GM18511 (cell line): ENCODE measurements around the gene RNF222.

Experiments
- ATAC-seq: cut with Tn5 transposase; IDR thresholded peaks from one replicate; pipeline ENCODE4 v1.9.1; 2021; ENCODE audit warnings: mild to moderate bottlenecking, moderate library complexity; ENCODE audit not compliant: unreplicated experiment

Gene RNF222, protein sequence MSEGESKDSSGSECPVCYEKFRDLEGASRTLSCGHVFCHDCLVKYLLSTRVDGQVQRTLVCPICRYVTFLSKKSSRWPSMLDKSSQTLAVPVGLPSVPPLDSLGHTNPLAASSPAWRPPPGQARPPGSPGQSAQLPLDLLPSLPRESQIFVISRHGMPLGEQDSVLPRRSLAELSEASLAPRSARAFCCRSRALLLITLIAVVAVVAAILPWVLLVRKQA

DNA sequence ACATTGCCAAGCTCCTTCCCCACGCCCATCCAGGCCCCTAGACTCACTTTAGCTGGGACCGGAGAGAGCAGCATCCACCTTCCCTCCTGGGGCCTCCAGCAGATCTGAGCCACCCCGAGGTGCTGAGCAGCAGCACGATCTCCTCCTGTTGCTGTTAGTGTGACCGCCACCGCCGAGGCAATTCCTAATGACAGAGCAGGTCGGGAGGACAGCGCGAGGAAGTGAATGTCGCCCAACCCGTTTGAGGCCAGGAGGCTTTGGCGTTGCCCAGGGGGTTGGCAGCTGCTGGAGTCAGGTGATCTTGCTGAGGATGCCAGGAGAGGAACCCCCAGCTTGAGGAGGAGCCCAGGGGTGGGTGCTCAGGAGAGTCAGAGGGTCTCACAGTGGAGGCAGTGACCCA is at the start of gene RNF222:
Gene RNF222, minus strand, starts transcription at position 192 of the 400 bp plus-strand sequence. CDS start 4,366 bp downstream, outside the sequence.
- ATAC-seq = no peak

DNA sequence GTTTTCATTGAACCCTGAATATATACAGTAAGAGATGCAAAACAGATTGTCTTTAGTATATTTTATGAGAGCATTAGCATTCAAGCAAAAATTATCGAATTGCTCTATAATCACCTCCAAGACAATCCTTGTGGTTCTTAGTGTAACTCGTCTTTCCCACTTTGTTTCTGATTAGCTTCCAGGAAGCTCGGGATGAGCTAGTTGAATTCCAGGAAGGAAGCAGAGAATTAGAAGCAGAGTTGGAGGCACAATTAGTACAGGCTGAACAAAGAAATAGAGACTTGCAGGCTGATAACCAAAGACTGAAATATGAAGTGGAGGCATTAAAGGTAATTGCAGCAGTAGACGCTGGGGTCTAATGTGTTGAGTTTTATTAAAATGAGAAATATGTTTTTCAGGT is 47.9 kb upstream of the RNF222 start:
- no peak for ATAC-seq

DNA sequence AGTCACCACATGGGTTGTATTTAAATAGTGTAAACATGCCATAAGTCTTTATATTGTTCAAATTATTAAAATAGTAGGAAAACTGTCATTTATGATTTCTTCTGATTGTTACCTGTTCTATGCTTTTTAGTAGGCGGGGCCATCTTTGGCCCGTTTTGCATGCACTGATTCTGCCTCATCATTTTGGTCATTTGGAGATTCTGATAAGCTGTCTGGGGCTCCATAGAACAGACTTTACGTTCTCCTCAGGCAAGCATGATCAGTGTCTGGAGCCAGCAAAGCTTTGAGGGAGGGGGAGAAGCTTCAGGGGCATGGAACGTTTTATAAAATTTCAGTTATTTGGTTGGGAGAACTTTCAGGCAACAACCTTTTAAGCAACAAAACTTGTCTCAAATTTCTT is 46.9 kb upstream of the RNF222 start:
- ATAC-seq = no peak

DNA sequence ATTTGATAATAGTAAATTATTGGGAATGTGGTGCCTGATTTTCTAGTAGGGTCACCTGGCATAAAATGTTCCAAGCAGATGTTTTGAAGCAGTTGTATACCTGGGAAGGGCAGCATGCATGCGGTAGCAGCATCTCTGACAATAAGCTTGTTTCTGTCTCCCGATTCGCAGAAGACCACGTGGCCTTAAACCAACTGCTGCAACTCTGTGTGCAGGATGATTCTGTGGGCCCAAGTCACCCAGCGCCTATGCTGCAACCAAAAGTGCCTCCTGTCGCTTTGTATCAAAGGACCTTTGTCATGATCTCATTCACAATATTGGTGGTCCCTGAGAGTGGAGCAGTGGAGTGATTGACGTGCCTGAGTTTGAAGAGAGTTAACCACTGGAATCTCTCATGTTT is 46.1 kb upstream of the RNF222 start:
- no peak for ATAC-seq

DNA sequence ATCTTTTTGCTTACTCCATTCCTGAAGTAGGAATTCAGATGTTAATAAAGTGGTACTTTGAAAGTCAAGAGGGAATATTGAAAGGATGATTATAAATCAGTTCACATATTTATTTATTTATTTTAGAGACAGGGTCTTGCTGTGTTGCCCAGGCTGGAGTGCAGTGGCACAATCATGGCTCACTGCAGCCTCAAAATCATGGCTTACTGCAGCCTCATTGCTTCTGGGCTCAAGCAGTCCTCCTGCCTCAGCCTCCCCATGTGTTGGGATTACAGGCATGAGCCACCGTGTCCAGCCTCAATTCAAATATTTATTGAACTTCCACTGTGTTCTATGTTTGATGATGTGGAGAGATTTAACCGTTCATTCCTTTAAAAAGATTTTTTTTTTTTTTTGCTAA is 44.7 kb upstream of the RNF222 start:
- no peak for ATAC-seq

DNA sequence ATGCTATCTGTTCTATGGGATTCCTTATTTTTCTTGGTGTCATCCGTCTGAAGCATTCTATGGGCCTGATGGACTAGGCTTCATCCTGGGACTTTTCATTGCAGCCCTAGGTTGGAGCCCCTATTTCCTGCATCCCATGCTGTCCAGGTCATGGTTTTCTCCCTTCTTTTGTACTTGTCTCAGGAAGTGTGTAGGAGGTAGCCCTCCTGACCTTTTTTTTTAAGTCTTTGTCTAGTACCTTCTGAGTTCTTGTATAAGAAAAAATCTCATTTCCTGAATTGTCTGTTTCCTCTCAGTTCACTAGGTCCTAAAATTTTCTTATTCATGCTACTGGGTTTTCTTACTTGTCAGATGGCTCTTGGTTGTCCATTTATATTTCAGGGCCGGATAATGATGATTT is 44.1 kb upstream of the RNF222 start:
- no peak for ATAC-seq

DNA sequence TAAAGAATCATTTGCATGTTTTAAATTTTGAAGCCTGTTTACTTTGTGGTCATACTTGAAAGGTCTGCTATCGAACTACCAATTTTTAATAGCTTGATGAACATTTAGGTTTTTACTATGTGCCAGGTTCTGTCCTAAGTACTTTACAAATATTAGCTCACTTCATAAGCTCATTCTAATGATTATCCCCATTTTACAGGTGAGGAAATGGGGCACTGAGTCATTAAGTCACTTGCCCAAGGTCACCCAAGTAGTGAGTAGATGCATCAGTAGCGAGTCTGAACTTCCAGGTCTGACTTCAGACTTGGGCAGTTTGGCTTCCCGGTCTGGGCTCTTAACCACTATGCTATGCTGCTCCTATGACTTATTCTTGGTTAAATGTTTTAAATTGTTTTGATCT is 42.1 kb upstream of the RNF222 start:
- ATAC-seq = no peak

DNA sequence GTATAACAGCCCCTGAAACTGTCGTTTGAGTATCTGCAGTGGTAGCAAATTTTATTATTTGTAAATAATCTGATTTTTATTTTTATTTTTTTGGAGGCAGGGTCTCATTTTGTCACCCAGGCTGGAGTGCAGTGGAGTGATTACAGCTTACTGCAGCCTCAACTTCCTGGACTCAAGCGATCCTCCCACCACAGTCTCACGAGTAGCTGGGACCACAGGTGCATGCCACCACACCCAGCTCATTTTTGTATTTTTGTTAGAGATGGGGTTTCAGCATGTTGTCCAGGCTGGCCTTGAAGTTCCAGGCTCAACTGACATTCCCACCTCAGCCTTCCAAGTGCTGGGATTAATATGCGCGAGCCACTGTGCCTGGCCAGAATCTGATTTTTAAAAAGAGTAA is 40.8 kb upstream of the RNF222 start:
- no peak for ATAC-seq

DNA sequence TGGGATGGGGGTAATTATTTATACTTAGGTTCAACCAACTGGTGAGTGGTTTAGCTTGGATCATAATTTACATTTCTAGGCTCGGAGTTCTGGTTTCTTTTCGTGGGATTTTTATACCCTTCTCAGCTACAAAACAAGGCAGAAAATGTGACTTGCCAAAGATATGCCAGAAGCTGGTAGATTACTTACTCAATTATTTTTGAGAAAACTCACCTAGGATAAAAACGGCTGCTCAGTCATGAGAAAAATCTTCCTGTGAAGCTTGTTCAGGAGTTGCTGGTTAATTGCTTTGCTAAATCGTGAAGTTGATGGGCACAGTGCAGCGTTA is 39.2 kb upstream of the RNF222 start:
- no peak for ATAC-seq

DNA sequence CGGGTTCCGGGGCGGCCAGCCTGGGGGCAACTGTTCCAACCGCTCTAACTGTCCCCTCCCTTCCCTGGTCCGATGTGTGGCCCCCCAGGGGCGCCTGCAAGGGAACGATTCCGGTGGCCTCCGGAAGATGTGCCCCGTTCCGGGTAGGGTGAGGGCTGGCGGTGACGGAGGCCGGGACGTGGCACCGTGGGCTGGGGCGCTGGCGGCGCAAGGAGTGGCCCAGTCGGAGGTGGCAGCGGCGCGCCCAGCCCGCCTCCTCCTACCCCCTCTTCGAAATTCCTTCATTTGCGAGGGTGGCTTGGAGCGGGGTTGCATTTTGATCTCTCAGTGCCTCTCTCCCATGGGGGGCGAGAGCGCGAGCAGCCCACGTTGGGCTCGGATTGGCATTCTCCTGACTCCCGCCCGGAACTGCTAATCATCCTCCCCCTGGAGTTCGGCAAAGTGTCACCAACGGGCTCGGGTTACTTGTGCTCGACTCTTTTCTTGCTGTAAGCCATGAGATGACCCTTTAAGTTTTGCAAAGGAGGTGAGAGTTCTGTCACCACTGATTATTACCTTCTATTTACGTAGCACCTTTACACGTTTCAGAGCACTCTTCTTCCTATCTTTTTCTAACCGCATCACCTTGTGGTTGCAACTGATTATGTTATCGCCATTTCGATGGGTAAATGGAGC is 38.7 kb upstream of the RNF222 start:
- ATAC-seq = peak; percentile 63

DNA sequence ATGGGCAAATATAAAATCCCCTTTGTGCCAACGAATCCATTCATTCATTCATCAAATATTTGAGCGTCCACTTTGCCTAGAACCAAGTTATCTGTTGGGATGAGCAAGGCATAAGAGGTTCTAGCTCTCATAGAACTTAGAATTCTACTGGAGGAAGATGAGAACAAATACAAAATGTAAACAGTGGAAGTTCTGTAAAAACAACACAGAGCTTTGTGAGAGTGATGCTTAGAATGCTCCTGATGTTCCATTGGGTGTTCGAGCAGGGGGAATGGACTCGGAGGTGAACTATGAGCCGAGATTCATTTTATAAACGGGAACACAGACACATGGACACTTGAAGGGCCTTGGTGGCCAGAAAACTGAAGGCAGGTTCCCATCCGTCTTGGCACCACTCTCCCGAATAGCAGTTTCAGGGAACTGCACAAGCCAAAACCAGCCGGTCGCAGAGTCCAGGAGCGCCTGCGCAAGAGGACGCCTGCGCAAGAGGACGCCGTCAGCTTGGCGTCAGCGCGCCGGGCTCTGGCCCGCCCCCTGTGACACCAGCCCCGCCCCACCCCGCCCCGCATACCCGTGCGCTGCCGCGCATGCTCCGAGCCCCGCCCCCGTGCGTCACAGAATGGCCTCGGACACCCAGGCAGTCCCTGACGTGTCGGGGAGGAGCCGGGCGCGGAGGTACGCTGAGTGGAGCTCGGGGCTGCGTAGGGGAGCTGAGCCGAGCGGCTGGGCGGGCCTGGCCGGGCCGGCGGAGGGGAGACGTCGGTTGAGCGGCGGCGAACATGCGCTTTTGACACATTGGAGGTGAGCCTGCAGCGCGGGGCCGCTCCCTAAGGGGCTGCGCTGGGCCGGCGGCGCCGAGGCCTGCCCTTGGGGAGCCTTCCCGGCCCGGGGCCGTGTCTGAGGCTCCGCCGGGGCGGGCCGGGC is 37.9 kb upstream of the RNF222 start, which contains the start of gene NDEL1:
Gene NDEL1, plus strand, starts transcription at position 640 of the 924 bp plus-strand sequence. CDS start 8,388 bp downstream, outside the sequence.
- peak; percentile 96 for ATAC-seq

DNA sequence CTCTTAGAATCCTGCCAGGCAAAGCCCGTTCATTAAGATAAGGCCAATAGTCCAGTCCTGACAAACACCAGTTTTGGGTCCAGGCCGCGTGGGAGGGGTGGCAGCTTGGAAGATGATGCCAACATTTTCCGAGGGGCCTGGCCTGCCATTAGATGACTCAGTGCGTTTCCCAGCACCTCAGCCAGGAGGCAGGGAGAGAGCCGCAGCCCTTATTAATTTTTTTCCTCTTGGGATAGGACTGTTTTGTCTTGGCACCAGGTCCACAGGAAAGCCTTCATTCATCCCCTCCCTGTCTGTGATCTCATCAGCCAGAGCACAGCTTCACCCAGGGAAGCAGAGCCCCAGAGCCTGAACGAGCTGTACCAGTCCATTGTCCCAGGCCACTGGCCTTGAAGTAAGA is 33.3 kb upstream of the RNF222 start:
- no peak for ATAC-seq

DNA sequence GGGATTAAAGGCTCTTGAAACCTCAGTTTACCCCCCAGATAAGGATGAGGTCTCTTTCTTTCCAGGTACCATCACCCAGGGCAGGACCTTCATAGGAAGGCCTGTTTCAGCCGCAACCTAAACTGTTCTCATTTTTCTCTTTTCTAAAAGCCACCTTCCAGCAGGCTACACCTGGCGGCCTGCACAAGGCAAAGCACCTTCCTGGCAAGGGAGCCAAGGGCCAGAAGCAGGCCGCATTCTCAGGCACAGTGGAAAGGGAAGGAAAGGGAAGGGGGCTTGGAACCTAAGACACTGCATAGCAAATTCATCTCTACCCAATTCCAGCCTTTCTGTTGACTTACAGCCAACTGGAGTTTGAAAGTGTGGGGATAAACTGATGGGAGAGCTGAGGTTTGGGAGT is 29.2 kb upstream of the RNF222 start:
- no peak for ATAC-seq

DNA sequence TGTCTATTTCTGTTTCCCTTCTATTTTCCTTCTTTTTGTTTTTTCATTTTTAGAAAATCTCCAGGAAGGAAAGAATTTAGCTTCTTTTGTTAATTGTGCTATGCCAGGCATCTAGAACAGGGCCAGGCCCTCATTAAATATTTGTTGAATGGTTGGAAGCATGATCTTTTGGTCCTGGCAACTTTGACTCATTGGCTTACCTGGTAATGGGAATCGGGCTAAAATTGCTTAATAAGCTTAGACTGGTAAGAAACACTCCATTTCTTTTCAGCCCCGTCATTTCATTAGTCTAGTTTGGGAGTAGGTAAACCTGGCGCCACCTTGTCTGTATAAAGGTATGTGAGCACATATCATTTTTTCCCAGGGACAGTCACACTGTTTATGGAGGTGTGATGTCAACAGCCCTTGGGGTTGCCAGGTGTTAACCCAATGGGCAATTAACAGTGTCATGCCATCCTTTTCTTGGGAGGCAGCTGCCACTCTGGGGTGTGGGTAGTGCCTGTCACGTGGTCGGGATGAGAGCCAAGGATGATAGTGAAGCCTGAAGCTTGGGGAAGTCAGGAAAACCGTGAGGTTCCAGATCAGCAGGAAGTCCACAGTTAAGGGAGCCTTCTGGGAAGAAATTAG is 28.6 kb upstream of the RNF222 start:
- ATAC-seq = no peak

DNA sequence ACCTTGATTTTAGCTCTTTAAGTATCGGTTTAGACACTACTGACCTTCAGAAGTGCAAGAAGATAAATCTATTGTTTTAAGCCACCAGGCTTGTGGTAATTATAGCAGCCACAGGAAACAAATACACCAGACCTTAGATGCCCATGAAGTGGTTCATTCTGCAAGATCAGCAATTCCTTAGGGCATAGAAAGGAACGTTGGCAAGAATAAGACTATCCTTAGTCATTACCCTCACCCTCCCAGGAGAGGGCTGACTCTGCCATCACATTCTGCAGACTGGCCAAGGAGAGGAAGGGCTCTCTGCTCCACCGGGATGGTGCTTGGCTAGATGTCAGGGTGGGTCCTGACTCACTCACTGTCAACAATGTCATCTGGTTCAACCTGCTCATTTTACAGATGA is 23.9 kb upstream of the RNF222 start:
- ATAC-seq = no peak

DNA sequence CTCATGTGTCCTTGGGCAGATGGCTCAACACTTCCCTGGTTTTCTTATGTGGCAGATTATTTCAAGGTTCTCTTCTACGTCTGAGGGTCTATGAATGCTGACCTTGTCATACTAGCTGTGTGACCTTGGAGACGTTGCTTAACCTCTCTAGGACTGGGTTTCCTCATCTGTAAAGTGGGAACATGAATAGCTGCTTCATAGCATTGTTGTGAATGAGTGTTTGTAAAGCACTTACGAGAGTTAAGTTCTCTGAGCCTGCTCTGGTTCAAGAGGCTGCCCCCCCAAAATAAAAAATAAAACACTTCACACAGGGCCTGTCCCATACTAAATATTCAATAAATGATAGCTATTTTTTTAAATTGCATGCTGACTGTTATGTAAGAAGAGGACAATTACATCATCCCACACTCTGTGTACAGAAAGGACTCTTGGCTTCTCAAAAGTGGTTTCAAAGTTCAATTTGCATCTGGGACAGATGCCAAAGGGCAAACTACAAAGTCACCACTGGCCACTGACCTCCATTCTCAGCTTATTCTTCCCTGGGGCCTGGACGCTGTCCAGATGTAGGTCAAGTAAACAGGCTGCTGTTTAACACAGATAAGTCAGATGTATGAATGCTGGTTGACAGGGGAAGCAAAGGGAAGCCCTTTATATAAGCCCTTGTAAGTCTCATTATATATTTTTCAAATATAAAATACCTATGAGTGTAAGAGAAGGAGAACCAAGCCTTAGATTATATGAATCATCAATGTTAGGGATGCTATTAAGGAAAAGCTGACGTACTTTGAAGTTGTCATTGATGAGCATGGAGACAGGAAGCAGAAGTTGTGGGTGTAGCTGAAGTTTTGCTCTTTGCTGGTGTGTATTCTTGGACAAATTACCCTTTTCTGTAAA is 22.7 kb upstream of the RNF222 start:
- no peak for ATAC-seq

DNA sequence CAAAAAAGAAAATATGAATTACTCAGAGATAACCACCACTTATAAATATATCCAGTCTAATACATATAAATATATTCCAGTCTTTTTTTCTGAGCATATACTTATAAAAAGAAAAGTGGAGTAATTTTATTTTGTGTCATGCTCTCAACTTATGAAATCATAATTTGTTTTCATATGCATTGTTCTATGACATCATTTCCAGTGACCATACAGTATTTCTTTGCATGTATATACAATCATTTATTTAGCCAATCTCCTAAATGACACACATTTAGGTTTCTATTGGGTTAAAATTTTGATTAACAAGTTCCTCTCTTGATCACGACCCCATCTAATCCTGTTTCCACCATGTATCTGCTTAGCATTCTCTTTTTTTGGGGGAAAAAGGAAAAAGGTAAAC is 21.7 kb upstream of the RNF222 start:
- ATAC-seq = no peak

DNA sequence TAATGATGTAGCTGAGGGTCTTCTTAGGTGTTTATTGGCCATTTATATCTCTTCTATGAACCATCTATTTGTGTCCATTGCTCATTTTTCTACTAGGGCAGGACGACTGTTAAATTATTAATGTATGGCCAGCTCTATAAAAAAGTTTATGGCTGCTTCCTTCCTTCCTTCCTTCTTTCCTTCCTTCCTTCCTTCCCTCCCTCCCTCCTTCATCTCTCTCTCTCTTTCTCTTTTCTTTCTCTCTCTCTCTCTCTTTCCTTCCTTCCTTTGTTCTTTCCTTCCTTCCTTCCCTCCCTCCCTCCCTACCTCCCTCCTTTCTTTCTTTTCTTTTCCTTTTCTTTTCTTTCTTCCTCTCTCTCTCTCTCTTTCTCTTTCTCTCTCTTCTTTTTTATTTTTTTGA is 20.8 kb upstream of the RNF222 start:
- no peak for ATAC-seq

DNA sequence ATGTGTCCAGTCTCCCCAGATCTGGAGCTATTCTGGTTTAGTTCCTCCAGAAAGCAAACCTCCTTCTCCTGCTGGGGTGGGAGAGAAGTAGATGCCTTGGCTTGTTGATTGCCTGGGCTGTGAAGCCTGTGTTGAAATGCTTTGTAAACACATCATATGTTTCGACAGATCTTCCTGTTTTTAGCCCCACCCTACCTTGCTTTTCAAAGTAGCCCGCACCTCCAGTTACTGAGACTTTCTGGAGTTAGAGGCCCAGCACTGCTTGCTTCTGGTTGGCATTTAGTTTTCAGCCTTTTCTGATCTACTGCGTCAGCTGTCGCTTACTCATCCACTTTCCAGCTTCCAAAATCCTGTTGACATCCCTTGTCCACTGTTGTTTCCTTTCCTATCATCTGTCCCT is 20.2 kb upstream of the RNF222 start:
- no peak for ATAC-seq

DNA sequence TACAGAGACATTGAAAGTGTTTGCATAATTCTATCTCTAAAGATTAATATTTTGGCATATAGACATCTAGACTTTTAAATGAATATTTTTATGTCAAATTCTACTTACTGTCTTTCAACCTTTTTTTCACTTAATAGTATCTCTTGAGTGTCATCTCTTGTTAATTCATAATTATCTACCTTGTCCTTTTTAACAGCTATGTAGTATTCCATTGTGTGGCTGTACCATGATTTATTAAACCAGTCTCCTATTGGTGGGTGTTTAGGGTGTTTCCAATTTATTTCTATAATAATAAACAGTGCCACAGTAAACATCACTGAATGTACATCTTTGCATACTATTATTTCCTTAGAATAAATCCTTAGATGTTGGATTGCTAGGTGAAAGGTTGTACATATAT is 16.3 kb upstream of the RNF222 start:
- ATAC-seq = no peak
